GM18519 (cell line): ENCODE data around the gene NUP62.

ENCODE experiments used
- ATAC-seq: cut with Tn5 transposase; IDR thresholded peaks from one replicate; pipeline ENCODE4 v1.9.1; 2021; ENCODE audit warnings: mild to moderate bottlenecking, moderate library complexity; ENCODE audit not compliant: unreplicated experiment, low FRiP score

Gene NUP62

DNA sequence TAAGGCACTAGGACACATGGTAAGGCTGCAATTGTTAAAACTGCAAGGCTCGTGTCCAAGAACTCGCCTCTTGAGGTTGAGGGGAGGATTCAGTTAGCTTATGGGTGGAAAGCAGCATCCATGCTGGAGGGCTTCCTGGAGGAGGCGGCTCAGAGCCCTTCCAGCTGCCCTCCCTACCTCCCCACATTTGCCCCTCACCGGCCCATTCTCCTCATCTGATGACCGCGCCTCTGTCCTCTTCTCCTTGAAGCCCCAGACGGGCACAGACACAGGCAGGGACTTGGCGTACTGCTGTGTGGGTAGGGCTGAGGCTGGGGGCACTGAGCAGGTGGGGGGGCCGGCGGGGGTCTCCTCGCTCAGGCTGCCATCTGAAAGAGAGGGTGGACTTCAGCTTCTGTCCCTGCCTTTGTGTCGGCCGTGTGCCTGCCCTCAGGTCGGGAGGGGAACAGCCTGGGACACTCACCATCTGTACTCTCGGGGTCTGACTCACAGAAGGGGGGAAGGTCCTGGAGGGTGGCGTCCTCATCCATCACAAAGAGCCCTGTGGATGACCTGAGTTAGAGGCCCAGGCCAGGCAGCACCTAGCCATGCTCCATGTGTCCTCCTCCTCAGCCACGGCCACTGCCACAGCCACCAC is 57.8 kb downstream of the NUP62 start:
- no peak for ATAC-seq

GRCh38 chr19:49870309-49870901 is 58.9 kb downstream of the NUP62 start:
- ATAC-seq, result no peak

- ATAC-seq, result peak; percentile 55
These were observed 59.6 kb downstream of the NUP62 start for GRCh38 chr19:49869484-49870308.

DNA sequence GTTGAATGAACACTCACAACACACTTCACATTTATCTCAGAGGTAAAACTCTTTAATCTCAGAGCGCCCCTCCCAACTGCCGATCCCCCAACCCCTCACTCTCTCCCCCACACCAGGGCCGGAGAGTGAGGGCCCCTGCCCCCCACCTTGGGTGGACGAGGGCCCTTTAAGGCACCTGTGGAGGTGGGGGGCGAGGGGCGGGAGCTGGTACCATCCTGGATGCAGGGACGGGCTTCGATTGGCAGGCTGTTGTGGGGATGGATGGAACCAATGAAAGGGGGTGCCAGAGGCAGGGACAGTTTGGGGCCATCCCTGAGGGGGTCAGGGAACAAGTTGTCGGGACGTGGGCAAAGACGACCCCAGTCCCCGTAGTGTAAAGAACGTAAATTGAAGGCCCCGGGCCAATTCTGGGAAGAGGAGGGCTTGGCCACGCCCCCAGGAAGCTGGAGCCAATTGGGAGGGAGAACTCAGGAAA is 60.3 kb downstream of the NUP62 start:
- ATAC-seq, result no peak

DNA sequence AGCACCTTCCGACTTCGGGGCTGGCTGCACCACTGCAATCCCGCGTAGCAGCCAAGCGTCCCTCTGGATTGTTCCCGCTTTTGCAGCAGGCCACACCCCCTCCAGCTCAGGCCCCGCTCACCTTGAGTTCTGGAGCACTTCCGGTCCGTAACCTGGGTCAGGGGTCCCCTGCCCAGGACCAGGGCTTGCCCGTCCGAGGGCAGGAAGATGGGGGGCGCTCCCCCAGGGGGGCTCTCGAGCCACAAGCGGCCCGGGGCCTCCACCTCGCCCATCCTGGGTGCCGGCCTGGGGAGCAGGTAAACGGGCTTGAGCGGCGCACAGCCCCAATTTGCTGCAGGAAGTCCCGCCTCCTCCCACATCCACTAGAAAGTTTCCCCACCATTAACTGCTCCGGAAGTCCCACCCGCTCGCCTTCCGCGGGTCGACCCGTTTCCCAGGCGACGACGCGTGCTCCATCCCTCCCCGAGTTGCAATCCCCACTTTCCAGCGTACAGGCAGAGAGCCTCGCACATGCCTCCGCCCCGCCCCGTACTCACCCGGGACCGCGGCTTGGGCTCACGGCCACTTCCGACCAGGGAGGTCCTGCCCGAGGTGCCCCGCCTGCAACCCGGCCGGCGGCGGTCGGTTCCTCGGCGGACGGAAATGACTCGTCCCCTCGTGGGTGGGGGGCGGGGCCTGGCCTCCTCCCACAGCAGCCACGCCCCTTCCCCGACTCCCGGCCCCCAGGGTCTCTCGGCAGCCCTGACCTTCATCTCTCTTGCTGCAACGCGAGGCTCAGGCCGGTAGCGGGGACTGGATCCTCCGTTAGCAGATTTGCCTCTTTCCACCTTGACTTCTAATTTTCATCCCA is 62.1 kb downstream of the NUP62 start, which contains the start of gene PNKP:
Gene PNKP (minus strand): TSS at position 644 of the 850 bp plus-strand sequence. CDS start 372 bp downstream, at position 272.
- ATAC-seq, result no peak

GRCh38 chr19:49864890-49865289 is 64.4 kb downstream of the NUP62 start:
- ATAC-seq, result no peak

DNA sequence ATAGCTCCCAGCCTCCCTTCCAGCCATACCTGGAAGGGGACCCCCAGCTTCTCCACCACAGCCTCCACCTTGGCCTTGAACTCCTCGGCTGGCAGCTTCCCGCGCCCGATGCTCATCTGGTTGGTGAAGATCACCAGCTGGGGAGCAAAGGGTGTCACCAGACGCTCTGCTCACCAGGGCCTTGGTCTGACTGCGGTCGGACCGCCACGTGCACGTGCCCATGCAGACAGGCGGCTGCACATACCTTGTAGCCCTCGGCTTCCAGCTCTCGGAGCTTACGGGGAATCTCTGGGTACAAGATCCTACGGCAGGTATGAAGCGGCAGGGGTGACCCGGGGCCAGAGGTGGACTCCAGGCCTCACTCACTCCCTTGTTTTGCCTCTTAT is 65.4 kb downstream of the NUP62 start:
- ATAC-seq, result no peak

DNA sequence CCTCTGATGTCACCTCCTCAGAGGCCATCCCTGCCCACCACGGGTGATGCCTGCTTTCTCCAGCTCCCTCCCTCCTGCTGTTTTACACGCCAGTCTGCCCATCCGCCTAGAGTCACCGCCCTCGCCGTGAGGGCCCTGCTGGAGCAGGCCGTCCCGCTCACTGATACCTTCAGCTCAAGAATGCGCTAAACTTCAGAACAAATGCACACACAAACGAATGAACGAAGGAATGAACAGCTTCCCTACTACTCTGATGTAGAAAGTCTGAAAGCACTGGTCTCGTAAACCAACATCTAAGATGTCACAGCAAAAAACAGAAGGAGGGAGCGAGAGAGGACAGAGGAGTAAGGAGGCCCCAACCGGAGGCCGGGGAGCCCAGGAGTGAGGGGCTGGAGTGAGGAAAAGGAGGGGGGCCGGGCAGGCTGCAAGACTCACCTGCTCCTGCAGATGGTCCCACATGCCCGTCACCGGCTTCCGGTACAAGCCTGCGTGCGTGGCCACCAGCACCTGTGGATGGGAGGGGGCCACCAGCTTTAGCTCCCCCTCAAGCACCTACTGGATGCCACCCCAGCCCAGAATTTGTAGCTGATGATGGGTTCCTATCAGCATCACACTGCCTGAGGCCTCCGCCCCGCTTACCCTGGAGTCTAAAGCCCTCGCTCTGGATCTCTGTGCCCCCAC is 65.9 kb downstream of the NUP62 start:
- no peak for ATAC-seq

GRCh38 chr19:49862391-49863253 is 66.7 kb downstream of the NUP62 start:
- no peak for ATAC-seq

DNA sequence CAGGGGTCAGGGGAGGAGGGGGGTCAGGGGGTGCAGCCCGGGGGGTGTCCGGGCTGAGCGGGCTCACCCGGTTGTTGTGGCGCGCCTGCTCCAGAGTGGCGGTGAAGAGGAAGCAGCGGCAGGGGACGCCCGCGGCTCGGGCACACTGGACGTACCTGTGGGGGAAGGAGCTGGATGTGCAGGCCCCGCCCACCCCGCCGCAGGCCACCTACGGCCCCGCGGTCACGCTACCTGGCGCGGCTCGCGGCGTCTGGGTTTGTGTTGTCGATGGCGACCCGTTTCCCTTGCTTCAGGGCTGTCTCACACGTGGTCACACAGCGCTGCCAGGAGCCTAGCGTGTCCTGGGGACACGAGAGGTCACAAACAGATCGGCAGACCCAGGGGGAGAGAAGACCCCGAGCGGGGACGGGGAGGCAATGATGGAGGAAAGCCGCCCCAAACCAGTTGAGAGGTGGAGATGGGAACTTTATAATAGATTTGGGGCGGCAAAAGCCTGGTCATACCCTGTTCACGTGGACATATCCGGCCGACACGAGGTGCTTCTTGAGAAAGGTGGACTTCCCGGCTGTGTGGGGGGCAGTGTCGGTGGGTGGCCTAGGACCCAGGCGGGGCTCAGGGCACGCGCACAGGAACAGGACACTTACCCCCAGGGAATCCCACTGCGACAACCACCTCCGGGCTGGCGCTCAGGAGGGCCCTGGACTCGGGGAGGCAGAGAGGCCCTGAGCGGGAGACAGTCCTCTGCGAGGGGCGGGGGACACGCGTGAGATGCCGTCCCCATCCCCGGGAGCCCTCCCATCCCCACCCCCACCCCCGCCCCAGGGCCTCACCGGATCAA is 67.5 kb downstream of the NUP62 start:
- no peak for ATAC-seq

- ATAC-seq, result no peak
These were observed 68.2 kb downstream of the NUP62 start for GRCh38 chr19:49861107-49861506.

- no peak for ATAC-seq
These were observed 68.8 kb downstream of the NUP62 start for GRCh38 chr19:49860336-49861102.

GRCh38 chr19:49859682-49860335 is 69.5 kb downstream of the NUP62 start:
- ATAC-seq, result no peak

- no peak for ATAC-seq
These were observed 71.0 kb downstream of the NUP62 start for GRCh38 chr19:49858088-49858985.

DNA sequence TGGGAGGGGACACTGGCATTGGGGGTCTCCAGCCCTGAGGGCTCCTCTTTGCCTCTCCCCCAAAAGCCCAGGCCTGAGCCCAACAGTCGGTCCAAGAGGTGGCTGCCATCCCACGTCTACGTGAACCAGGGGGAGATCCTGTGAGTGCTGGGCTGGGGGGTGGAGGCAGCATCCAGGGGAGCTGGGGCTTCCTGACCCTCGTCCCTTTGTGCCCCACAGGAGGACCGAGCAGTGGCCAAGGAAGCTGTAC is 71.5 kb downstream of the NUP62 start:
- no peak for ATAC-seq
